Chondrocyte (in vitro differentiated cells): ENCODE measurements around the gene GREB1L. TPM values are rescaled to one million over a fixed set of nuclear protein-coding genes. Genes with fewer than 3 reads are reported as not detected.

ENCODE experiments used
- DNase-seq: peaks from one replicate; pipeline ENCODE4 v3.0.0; 2021; ENCODE audit warnings: mixed read lengths, low spot score
- H3K27ac Mint-ChIP-seq: one replicate; pipeline ENCODE4 v1.8.0; 2021; ENCODE audit warnings: mild to moderate bottlenecking, moderate library complexity, mixed read lengths; ENCODE audit not compliant: unreplicated experiment
- H3K27me3 Mint-ChIP-seq: 2 replicates; pipeline ENCODE4 v1.8.0; 2021; ENCODE audit warnings: low read depth, mixed read lengths
- H3K36me3 Mint-ChIP-seq: 2 replicates; pipeline ENCODE4 v1.8.0; 2021; ENCODE audit warnings: low read depth, mixed read lengths
- H3K4me1 Mint-ChIP-seq: 2 replicates; pipeline ENCODE4 v1.8.0; 2021; ENCODE audit warnings: low read depth, mild to moderate bottlenecking, mixed read lengths
- H3K4me3 Mint-ChIP-seq: one replicate; pipeline ENCODE4 v1.8.0; 2021; ENCODE audit warnings: mild to moderate bottlenecking, moderate library complexity, mixed read lengths; ENCODE audit not compliant: unreplicated experiment
- H3K9me3 Mint-ChIP-seq: 2 replicates; pipeline ENCODE4 v1.8.0; 2021; ENCODE audit warnings: low read depth, mixed read lengths
- CTCF ChIP-seq: fragments of 200-600 bp; sonication (generic); IDR thresholded peaks from 2 replicates; pipeline ENCODE4 v1.5.0; 2021; ENCODE audit warnings: antibody characterized with exemption, mild to moderate bottlenecking, moderate library complexity
- total RNA-seq: library from RNA; stranded (reverse); gene quantifications from 3 replicates; pipeline ENCODE4 v1.2.1, GENCODE V29; 2021

Gene GREB1L
- total RNA-seq, 1 donor from 2014 or later: 2.4 TPM

GRCh38 chr18:21502661-21503060 is 260.6 kb downstream of the GREB1L start:
- Mint-ChIP-seq H3K27ac (no peak overlapping the region), H3K27me3 (no peaks in the 10 kb centered on the region), H3K36me3 (peaks cover 3% of the 10 kb centered on the region), H3K4me3 (no peak overlapping the region), H3K4me1 (no peaks in the 10 kb centered on the region), H3K9me3 (no peaks in the 10 kb centered on the region)
- no peak for DNase-seq
- no peak for TF ChIP-seq CTCF

GRCh38 chr18:21507913-21508701 is 266.1 kb downstream of the GREB1L start:
- Mint-ChIP-seq H3K36me3 (peaks cover 7% of the 10 kb centered on the region), H3K4me3 (no peak overlapping the region), H3K4me1 (no peaks in the 10 kb centered on the region), H3K27ac (no peak overlapping the region), H3K9me3 (peaks cover 9% of the 10 kb centered on the region), H3K27me3 (no peaks in the 10 kb centered on the region)
- no peak for TF ChIP-seq CTCF
- no peak for DNase-seq

- Mint-ChIP-seq H3K27me3 (no peaks in the 10 kb centered on the region), H3K36me3 (peaks cover 14% of the 10 kb centered on the region), H3K4me3 (no peak overlapping the region), H3K4me1 (no peaks in the 10 kb centered on the region), H3K9me3 (peaks cover 9% of the 10 kb centered on the region), H3K27ac (no peak overlapping the region)
- TF ChIP-seq CTCF: peak; percentile 39
- no peak for DNase-seq
Measured at GRCh38 chr18:21509062-21509461, 267.0 kb downstream of the GREB1L start.

GRCh38 chr18:21513292-21513691 is 271.3 kb downstream of the GREB1L start:
- peaks cover 25% of the 10 kb centered on the region for H3K36me3 Mint-ChIP-seq
- no peak overlapping the region for H3K4me3 Mint-ChIP-seq
- DNase-seq: no peak
- H3K27ac Mint-ChIP-seq: peak overlapping the region; percentile 51
- no peak for TF ChIP-seq CTCF
- H3K9me3 Mint-ChIP-seq: peaks cover 9% of the 10 kb centered on the region
- no peaks in the 10 kb centered on the region for H3K4me1 Mint-ChIP-seq
- H3K27me3 Mint-ChIP-seq: no peaks in the 10 kb centered on the region

- DNase-seq: no peak
- H3K27ac Mint-ChIP-seq: peak overlapping the region; percentile 51
- peaks cover 9% of the 10 kb centered on the region for H3K9me3 Mint-ChIP-seq
- H3K4me1 Mint-ChIP-seq: no peaks in the 10 kb centered on the region
- H3K4me3 Mint-ChIP-seq: no peak overlapping the region
- no peak for TF ChIP-seq CTCF
- no peaks in the 10 kb centered on the region for H3K27me3 Mint-ChIP-seq
- H3K36me3 Mint-ChIP-seq: peaks cover 27% of the 10 kb centered on the region
Measured at GRCh38 chr18:21513741-21514140, 271.7 kb downstream of the GREB1L start.
